Panc1 (cell line): ENCODE data around the gene BIK. TPM values are rescaled to one million over a fixed set of nuclear protein-coding genes. Genes with fewer than 3 reads are reported as not detected.
A peak's percentile ranks its signal among the peaks of the same experiment; 100 is the strongest.

Experiments
- ATAC-seq: fragments of 200-7000 bp; cut with Tn5 transposase; 2 replicates; pipeline ENCODE4 v1.9.1; 2020; ENCODE audit warnings: mild to moderate bottlenecking, moderate library complexity
- BruUV-seq: library from RNA; stranded (reverse); fragments of 400-500 nt; replicated peaks from 2 replicates; lab custom pipeline; 2021; lab: Mats Ljungman, UMichigan
- CTCF ChIA-PET: fragments of 300-600 bp; sonication (Branson Sonifier 250); formaldehyde crosslinking; loops from one replicate; lab custom pipeline; 2022; ENCODE audit warnings: antibody characterized with exemption; lab: Charles Lee
- POLR2A ChIA-PET: fragments of 300-600 bp; sonication (Branson Sonifier 250); formaldehyde crosslinking; loops from one replicate; lab custom pipeline; 2022; ENCODE audit warnings: antibody characterized with exemption; lab: Charles Lee
- DNase-seq: peaks from one replicate; pipeline ENCODE4 v3.0.0-alpha.2; 2010; ENCODE audit warnings: low read depth, low spot score
- H3K27ac ChIP-seq: 2 replicates; pipeline ENCODE4 v1.5.1; 2011; ENCODE audit warnings: mild to moderate bottlenecking, low read length, inconsistent platforms
- H3K27me3 ChIP-seq: fragments of 200-500 bp; sonication (Bioruptor generic); 2 replicates; pipeline ENCODE4 v1.6.0; 2014; ENCODE audit warnings: low read length, inconsistent platforms; ENCODE audit not compliant: control insufficient read depth, insufficient read depth
- H3K36me3 ChIP-seq: fragments of 200-500 bp; sonication (Bioruptor generic); 2 replicates; pipeline ENCODE4 v1.5.1; 2014; ENCODE audit warnings: inconsistent platforms, mild to moderate bottlenecking, low read length, moderate library complexity; ENCODE audit not compliant: control insufficient read depth, insufficient read depth
- H3K4me1 ChIP-seq: 2 replicates; pipeline ENCODE4 v1.5.1; 2011; ENCODE audit warnings: inconsistent platforms, mild to moderate bottlenecking, low read length, moderate library complexity; ENCODE audit not compliant: control insufficient read depth, insufficient read depth
- H3K4me3 ChIP-seq, 2 experiments: 2 replicates each; pipeline ENCODE4 v1.5.1; 2011 to 2012; ENCODE audit warnings: low read depth in 2 of 2, low read length in 2 of 2, mild to moderate bottlenecking in 2 of 2, inconsistent platforms in 1 of 2, moderate library complexity in 1 of 2
- H3K9me3 ChIP-seq: fragments of 200-500 bp; sonication (Bioruptor generic); 2 replicates; pipeline ENCODE4 v1.5.1; 2014; ENCODE audit warnings: low read depth, mild to moderate bottlenecking, inconsistent platforms, low read length, moderate library complexity; ENCODE audit not compliant: control insufficient read depth, insufficient read depth
- POLR2AphosphoS5 ChIP-seq: IDR thresholded peaks from 2 replicates; pipeline ENCODE4 v1.6.1; 2012; ENCODE audit warnings: mild to moderate bottlenecking, low read depth, low read length, moderate library complexity
- SIN3A ChIP-seq: IDR thresholded peaks from 2 replicates; pipeline ENCODE4 v1.6.1; 2012; ENCODE audit warnings: low read depth, mild to moderate bottlenecking, low read length, moderate library complexity, borderline replicate concordance; ENCODE audit not compliant: insufficient read depth
- TCF7L2 ChIP-seq: IDR thresholded peaks from 2 replicates; pipeline ENCODE4 v1.6.1; 2011; ENCODE audit warnings: mild to moderate bottlenecking, low read depth, low read length, inconsistent platforms
- in situ Hi-C: cut with HindIII; loops from 2 replicates; pipeline ENCODE4 v1.10.0; 2016; ENCODE audit warnings: low sequenced_read_pairs, low pct_unique_long_range_greater_than_20kb
- intact Hi-C: fragments of 100-400 bp; cut with micrococcal nuclease; formaldehyde crosslinking; loops from one replicate; pipeline ENCODE4 v1.10.0; 2022; ENCODE audit not compliant: unreplicated experiment
- total RNA-seq: library from RNA; stranded (reverse); gene quantifications from one replicate; pipeline ENCODE4 v1.2.1, GENCODE V29; 2021; ENCODE audit not compliant: unreplicated experiment
- TF ChIP-seq, protein P1 (sequence below): fragments of 450-650 bp; IDR thresholded peaks from 2 replicates; pipeline ENCODE4 v1.5.1; 2017; ENCODE audit warnings: mild to moderate bottlenecking
- TF ChIP-seq, protein P2 (sequence below), 2 experiments: IDR thresholded peaks; 2 replicates each; pipeline ENCODE4 v1.6.1; 2011 to 2012; ENCODE audit warnings: low read depth in 2 of 2, control low read depth in 1 of 2, low read length in 1 of 2, mild to moderate bottlenecking in 1 of 2, moderate library complexity in 1 of 2; ENCODE audit not compliant: insufficient read depth in 1 of 2

BIK gene
- total RNA-seq, 1 experiment from 2014 or later = 0.18 TPM

DNA sequence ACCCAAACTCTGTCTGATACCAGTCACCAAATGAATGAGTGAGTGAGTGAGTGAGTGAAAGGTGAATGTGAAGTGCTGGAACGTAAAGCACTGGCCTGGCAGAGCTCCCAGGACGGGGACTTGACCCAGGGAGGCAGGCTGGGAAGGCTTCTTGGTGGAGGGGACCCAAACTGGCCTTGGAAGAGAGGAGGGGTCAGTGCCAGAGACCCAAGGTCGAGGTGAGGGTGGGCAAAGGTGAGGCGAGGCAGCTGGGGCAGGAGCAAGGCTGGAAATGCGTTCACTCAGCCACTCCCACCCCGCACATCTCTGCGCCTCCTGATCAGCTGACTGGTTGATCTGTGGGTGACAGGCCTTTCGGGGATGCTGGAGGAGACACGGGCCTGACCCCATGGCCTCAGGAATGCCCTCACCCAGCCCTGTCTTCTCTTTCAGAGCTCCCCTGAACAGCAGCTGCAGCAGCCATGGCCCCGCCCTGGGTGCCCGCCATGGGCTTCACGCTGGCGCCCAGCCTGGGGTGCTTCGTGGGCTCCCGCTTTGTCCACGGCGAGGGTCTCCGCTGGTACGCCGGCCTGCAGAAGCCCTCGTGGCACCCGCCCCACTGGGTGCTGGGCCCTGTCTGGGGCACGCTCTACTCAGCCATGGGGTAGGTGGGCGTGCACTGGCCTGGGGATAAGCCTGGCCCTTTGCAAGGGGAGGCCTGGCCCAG is 48.4 kb downstream of the BIK start:
- peaks cover 2% of the 10 kb centered on the region; the same call in 1 of the 2 replicates for H3K4me1 ChIP-seq
- no TSS peak for BruUV-seq
- no peak overlapping the region for H3K27ac ChIP-seq
- ATAC-seq (no peak), DNase-seq (no peak)
- intact Hi-C loops (no loop called here), in situ Hi-C loops (no loop called here)
- POLR2A ChIA-PET = no interaction called here
- H3K4me3 ChIP-seq = no peak overlapping the region
- CTCF ChIA-PET = interaction anchor here (0.6 kb wide), 1 partner anchor 29 kb away, joined by 3 read pairs; no protein-coding TSS in a partner anchor
- no peaks in the 10 kb centered on the region for H3K9me3 ChIP-seq
- H3K27me3 ChIP-seq = no peaks in the 10 kb centered on the region
- no peaks in the 10 kb centered on the region for H3K36me3 ChIP-seq
- TF ChIP-seq, protein P1, sequence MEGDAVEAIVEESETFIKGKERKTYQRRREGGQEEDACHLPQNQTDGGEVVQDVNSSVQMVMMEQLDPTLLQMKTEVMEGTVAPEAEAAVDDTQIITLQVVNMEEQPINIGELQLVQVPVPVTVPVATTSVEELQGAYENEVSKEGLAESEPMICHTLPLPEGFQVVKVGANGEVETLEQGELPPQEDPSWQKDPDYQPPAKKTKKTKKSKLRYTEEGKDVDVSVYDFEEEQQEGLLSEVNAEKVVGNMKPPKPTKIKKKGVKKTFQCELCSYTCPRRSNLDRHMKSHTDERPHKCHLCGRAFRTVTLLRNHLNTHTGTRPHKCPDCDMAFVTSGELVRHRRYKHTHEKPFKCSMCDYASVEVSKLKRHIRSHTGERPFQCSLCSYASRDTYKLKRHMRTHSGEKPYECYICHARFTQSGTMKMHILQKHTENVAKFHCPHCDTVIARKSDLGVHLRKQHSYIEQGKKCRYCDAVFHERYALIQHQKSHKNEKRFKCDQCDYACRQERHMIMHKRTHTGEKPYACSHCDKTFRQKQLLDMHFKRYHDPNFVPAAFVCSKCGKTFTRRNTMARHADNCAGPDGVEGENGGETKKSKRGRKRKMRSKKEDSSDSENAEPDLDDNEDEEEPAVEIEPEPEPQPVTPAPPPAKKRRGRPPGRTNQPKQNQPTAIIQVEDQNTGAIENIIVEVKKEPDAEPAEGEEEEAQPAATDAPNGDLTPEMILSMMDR = no peak
- TF ChIP-seq, protein P2, sequence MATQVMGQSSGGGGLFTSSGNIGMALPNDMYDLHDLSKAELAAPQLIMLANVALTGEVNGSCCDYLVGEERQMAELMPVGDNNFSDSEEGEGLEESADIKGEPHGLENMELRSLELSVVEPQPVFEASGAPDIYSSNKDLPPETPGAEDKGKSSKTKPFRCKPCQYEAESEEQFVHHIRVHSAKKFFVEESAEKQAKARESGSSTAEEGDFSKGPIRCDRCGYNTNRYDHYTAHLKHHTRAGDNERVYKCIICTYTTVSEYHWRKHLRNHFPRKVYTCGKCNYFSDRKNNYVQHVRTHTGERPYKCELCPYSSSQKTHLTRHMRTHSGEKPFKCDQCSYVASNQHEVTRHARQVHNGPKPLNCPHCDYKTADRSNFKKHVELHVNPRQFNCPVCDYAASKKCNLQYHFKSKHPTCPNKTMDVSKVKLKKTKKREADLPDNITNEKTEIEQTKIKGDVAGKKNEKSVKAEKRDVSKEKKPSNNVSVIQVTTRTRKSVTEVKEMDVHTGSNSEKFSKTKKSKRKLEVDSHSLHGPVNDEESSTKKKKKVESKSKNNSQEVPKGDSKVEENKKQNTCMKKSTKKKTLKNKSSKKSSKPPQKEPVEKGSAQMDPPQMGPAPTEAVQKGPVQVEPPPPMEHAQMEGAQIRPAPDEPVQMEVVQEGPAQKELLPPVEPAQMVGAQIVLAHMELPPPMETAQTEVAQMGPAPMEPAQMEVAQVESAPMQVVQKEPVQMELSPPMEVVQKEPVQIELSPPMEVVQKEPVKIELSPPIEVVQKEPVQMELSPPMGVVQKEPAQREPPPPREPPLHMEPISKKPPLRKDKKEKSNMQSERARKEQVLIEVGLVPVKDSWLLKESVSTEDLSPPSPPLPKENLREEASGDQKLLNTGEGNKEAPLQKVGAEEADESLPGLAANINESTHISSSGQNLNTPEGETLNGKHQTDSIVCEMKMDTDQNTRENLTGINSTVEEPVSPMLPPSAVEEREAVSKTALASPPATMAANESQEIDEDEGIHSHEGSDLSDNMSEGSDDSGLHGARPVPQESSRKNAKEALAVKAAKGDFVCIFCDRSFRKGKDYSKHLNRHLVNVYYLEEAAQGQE (IDR thresholded peaks at IDR 0.05; ENCODE audit: insufficient read depth in 1 of 2, low read depth in 2 of 2, low read length in 1 of 2) = no peak
- no peak for TF ChIP-seq TCF7L2

DNA sequence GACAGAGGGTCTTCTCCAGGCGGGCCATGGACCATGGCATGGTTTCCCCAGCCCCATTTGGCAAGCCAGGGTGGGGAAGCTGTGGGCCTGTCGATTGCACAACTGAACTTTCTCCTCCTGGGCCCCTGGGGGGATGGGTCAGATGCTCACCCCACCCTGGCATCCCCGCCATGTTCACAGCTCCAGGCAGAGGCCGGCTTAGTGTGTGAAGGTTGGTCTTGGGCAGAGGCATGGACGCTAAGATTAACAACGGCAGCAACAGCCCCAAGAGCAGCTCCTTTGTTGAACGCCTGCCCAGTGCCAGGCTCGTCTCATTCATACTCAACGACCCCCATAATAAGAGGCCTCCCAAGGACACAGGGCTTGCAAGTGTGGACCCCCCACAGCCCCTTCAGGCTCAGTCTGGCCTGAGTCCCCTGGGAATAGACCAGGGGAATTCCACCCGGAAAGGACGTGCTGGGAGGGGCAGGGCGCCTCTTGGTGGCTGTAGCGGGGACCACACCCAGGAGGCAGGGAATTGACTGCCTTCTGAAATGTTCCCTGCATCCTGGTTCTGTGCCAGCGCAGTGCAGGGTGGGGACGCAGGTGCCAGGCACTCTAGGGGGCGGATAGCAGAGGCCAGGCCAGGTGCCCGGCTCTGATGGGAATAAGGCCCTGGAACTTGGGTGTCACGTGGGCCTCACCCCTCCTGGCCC is 49.1 kb downstream of the BIK start:
- H3K36me3 ChIP-seq = no peaks in the 10 kb centered on the region
- CTCF ChIA-PET = no interaction called here
- ATAC-seq (peak; percentile 40; the same call in 1 of the 2 replicates), DNase-seq (no peak)
- in situ Hi-C loops (no loop called here), intact Hi-C loops (no loop called here)
- BruUV-seq = no TSS peak
- H3K27ac ChIP-seq = no peak overlapping the region
- no peak overlapping the region for H3K4me3 ChIP-seq
- POLR2A ChIA-PET = no interaction called here
- H3K4me1 ChIP-seq = no peaks in the 10 kb centered on the region
- TF ChIP-seq TCF7L2 (no peak), SIN3A (no peak), POLR2AphosphoS5 (no peak)
- TF ChIP-seq, protein P1 = no peak; the same call in 1 of the 2 replicates
- TF ChIP-seq, protein P2 (IDR thresholded peaks at IDR 0.05; ENCODE audit: insufficient read depth in 1 of 2, low read depth in 2 of 2, low read length in 1 of 2) = no peak
- H3K9me3 ChIP-seq = no peaks in the 10 kb centered on the region
- H3K27me3 ChIP-seq = no peaks in the 10 kb centered on the region
